Hepatocyte (in vitro differentiated cells): ENCODE results near the gene PLOD1. TPM values are rescaled to one million over a fixed set of nuclear protein-coding genes. Genes with fewer than 3 reads are reported as not detected.
"Not testable (repeated sequence)": the region's sequence is repeated elsewhere in the genome, so short reads cannot be mapped to it uniquely, and the experiment has no call there.

Experiments
- DNase-seq: peaks from one replicate; pipeline ENCODE4 v3.0.0-alpha.2; 2016; ENCODE audit warnings: low spot score
- H2AFZ ChIP-seq: fragments of 200-600 bp; sonication (generic); 2 replicates; pipeline ENCODE4 v1.6.0; 2016; ENCODE audit warnings: antibody characterized with exemption, mild to moderate bottlenecking
- H3K27ac ChIP-seq: fragments of 200-600 bp; sonication (generic); 2 replicates; pipeline ENCODE4 v1.5.1; 2016; ENCODE audit warnings: mild to moderate bottlenecking
- H3K27me3 ChIP-seq: fragments of 200-600 bp; sonication (generic); 2 replicates; pipeline ENCODE4 v1.6.1; 2016
- H3K36me3 ChIP-seq: fragments of 200-600 bp; sonication (generic); replicated peaks from 2 replicates; pipeline ENCODE4 v1.5.1; 2016; ENCODE audit warnings: low read depth; ENCODE audit not compliant: insufficient read depth
- H3K4me1 ChIP-seq: fragments of 200-600 bp; sonication (generic); 2 replicates; pipeline ENCODE4 v1.5.1; 2016; ENCODE audit warnings: mild to moderate bottlenecking, moderate library complexity; ENCODE audit not compliant: insufficient read depth
- H3K4me2 ChIP-seq: fragments of 200-600 bp; sonication (generic); 2 replicates; pipeline ENCODE4 v1.6.0; 2016
- H3K4me3 ChIP-seq: fragments of 200-600 bp; sonication (generic); 2 replicates; pipeline ENCODE4 v1.5.1; 2016; ENCODE audit warnings: mild to moderate bottlenecking
- H3K79me2 ChIP-seq: fragments of 200-600 bp; sonication (generic); 2 replicates; pipeline ENCODE4 v1.6.0; 2017; ENCODE audit warnings: mild to moderate bottlenecking
- H3K9me2 ChIP-seq: fragments of 200-600 bp; sonication (generic); replicated peaks from 2 replicates; pipeline ENCODE4 v1.6.0; 2017; ENCODE audit warnings: mild to moderate bottlenecking; ENCODE audit not compliant: insufficient read depth
- H3K9me3 ChIP-seq: fragments of 200-600 bp; sonication (generic); 2 replicates; pipeline ENCODE4 v1.5.1; 2016; ENCODE audit warnings: low read depth, mild to moderate bottlenecking
- H4K20me1 ChIP-seq: fragments of 200-600 bp; sonication (generic); 2 replicates; pipeline ENCODE4 v1.6.0; 2016; ENCODE audit warnings: mild to moderate bottlenecking; ENCODE audit not compliant: insufficient read depth, poor library complexity, severe bottlenecking
- CTCF ChIP-seq: fragments of 200-600 bp; sonication (generic); IDR thresholded peaks from 2 replicates; pipeline ENCODE4 v1.5.1; 2016; ENCODE audit warnings: antibody characterized with exemption, mild to moderate bottlenecking; ENCODE audit not compliant: poor library complexity
- EZH2 ChIP-seq: fragments of 200-600 bp; sonication (generic); IDR thresholded peaks from 2 replicates; pipeline ENCODE4 v1.6.1; 2016; ENCODE audit warnings: antibody characterized with exemption, mild to moderate bottlenecking, borderline replicate concordance
- EZH2phosphoT487 ChIP-seq: fragments of 200-600 bp; sonication (generic); IDR thresholded peaks from one replicate; pipeline ENCODE4 v1.6.1; 2018; ENCODE audit warnings: antibody characterized with exemption, mild to moderate bottlenecking, low read depth, moderate library complexity; ENCODE audit not compliant: unreplicated experiment, severe bottlenecking
- WGBS: methylation state at CpG from one replicate; pipeline ENCODE4 v1.1.6; 2016; ENCODE audit warnings: low lambda C conversion rate; ENCODE audit errors: missing lambda C conversion rate; 5-methylcytosine and 5-hydroxymethylcytosine counted together
- polyA plus RNA-seq: library from polyadenylated mRNA; unstranded; fragments of >200 nt; fragmentation: Nextera tagmentation; extraction: Ambion mirVana; gene quantifications from 2 replicates; pipeline ENCODE4 v1.2.1, GENCODE V29; 2016
- total RNA-seq: library from RNA; depleted of rRNA; stranded (reverse); fragments of >200 nt; gene quantifications from 2 replicates; pipeline ENCODE4 v1.2.3, GENCODE V29; 2014

The PLOD1 gene
- total and polyA plus RNA-seq, 2 experiments from 2014 or later = 184 to 200 TPM

DNA sequence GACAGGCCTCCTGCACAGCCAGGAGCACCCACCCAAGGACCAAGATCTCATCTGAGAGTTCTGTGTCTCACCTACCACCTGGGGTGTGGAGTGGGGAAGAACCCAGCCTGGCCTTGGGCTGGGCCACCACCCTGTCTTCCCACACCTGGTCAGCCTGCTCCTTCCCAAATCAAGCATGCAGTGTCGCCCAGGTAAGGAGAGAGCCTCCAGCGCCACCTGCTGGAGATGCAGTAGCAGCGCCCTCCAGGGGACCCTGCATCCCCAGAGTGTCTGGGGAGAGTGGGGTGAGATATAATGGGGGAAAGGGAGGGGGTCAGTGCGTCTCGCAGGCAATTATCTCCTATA is 40.6 kb upstream of the PLOD1 start:
- peak; percentile 79 for DNase-seq
- H2AFZ ChIP-seq = no peak overlapping the region
- H3K27me3 ChIP-seq = peaks cover 5% of the 10 kb centered on the region
- H3K4me2 ChIP-seq = no peak overlapping the region
- no peaks in the 10 kb centered on the region for H3K79me2 ChIP-seq
- H3K4me3 ChIP-seq = no peak overlapping the region
- H3K27ac ChIP-seq = no peak overlapping the region
- H4K20me1 ChIP-seq = no peaks in the 10 kb centered on the region
- no peaks in the 10 kb centered on the region for H3K4me1 ChIP-seq
- TF ChIP-seq CTCF (peak; percentile 85), EZH2phosphoT487 (no peak), EZH2 (no peak)
- no peaks in the 10 kb centered on the region for H3K9me3 ChIP-seq
- no peaks in the 10 kb centered on the region for H3K9me2 ChIP-seq
- no peaks in the 10 kb centered on the region for H3K36me3 ChIP-seq
- 0% methylated on average over 5 of the region's 5 CpGs for WGBS

DNA sequence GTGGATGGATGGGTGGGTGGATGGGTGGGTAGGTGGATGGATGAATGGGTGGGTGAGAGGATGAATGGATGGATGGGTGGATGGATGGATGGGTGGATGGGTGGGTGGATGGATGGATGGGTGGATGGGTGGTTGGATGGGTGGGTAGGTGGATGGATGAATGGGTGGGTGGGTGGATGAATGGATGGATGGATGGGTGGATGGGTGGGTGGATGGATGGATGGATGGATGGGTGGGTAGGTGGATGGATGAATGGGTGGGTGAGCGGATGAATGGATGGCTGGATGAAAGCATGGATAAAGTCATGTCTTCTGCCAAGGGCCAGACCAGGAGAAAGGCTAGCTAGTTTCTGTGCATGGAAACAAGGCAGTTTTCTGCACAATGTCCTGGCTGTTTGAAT is 40.0 kb upstream of the PLOD1 start:
- not testable (repeated sequence) for H4K20me1 ChIP-seq, H3K9me2 ChIP-seq, H3K36me3 ChIP-seq, DNase-seq, H2AFZ ChIP-seq, H3K4me2 ChIP-seq, H3K4me1 ChIP-seq, H3K9me3 ChIP-seq, H3K79me2 ChIP-seq, H3K4me3 ChIP-seq, H3K27ac ChIP-seq
- peaks cover 11% of the 10 kb centered on the region for H3K27me3 ChIP-seq
- no CpG with 5 or more reads among the region's 1 CpG for WGBS

DNA sequence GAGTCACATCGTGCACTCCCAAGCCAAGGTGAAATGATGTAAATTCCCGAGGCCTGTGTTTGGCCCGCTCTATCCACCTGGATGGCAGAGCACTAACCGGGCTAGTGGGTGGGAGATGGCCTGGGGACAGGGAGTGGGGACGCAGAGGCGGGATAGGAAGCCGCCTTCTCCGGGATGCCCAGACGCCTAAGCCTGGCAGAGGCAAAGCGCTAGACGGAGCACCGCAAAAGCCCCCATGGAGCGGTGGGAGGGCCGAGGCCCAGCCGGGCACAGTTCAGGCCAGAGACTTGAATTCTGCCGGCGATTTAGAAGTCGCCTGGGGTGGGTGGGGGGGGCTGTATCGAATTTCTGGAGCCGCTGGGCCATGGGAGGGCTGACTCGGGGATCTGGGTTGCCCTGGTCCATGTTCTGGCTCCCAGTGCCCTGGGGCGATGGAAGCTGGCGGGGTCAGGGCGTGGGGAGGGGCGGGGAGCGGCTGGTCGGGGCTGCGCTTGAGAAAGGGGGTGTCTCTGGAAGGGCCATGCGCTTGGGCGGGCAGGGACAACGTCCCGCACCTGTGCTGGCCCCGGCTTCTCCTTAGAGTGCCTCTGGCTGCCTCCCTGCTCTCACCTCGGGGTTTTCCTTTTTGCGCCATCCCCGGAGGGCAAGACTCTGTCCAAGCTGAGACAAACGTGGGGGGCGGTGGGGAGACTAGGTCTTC is 36.3 kb upstream of the PLOD1 start:
- Histone ChIP-seq H3K9me2 (no peaks in the 10 kb centered on the region), H3K79me2 (no peaks in the 10 kb centered on the region), H3K4me2 (no peak overlapping the region), H3K4me3 (no peak overlapping the region), H3K4me1 (no peaks in the 10 kb centered on the region), H4K20me1 (no peaks in the 10 kb centered on the region), H3K36me3 (no peaks in the 10 kb centered on the region), H3K9me3 (no peaks in the 10 kb centered on the region), H3K27me3 (peaks cover 21% of the 10 kb centered on the region), H2AFZ (no peak overlapping the region), H3K27ac (no peak overlapping the region)
- no peak for DNase-seq
- no peak for TF ChIP-seq EZH2
- TF ChIP-seq CTCF = no peak
- no peak for TF ChIP-seq EZH2phosphoT487
- 71% methylated on average over 29 of the region's 38 CpGs for WGBS

DNA sequence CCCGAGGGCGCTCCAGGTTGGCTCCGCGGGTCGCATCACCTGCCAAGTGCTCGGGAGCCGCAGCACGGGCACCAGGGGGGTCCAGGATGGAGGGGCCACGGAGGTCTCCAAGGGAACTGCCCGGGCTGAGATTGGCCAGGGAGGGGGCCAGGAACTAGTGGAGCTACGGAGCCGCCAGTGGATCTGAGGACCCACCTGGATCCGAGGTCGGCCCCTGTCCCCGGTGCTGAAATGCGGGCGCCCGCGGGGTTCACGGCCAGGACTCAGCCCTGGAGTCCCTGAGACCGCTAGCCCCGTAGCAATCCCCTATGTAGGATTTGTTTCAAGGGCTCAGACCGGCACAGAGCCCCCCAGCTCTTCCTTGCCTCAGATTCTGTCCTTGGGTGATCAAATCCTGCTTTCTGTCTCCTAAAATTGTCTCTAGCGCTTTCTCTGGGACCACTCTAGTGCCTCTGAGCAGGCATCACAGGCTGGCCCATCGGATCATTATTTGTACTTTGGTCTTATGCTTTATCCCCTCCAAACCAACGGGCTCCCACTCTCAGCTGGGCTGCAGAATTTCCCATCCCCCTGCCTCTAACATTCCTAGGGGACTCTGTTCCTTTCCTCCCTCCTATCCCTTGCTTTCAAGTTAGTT is 35.6 kb upstream of the PLOD1 start:
- H3K27ac ChIP-seq = no peak overlapping the region
- peaks cover 21% of the 10 kb centered on the region for H3K27me3 ChIP-seq
- H3K79me2 ChIP-seq = no peaks in the 10 kb centered on the region
- no peak overlapping the region for H3K4me2 ChIP-seq
- DNase-seq = peak; percentile 50
- no peaks in the 10 kb centered on the region for H4K20me1 ChIP-seq
- no peak overlapping the region for H3K4me3 ChIP-seq
- WGBS = 41% methylated on average over 26 of the region's 26 CpGs
- H3K9me2 ChIP-seq = no peaks in the 10 kb centered on the region
- no peak overlapping the region for H2AFZ ChIP-seq
- H3K36me3 ChIP-seq = no peaks in the 10 kb centered on the region
- no peaks in the 10 kb centered on the region for H3K9me3 ChIP-seq
- H3K4me1 ChIP-seq = no peaks in the 10 kb centered on the region
- TF ChIP-seq EZH2phosphoT487 = no peak
- no peak for TF ChIP-seq CTCF
- no peak for TF ChIP-seq EZH2

DNA sequence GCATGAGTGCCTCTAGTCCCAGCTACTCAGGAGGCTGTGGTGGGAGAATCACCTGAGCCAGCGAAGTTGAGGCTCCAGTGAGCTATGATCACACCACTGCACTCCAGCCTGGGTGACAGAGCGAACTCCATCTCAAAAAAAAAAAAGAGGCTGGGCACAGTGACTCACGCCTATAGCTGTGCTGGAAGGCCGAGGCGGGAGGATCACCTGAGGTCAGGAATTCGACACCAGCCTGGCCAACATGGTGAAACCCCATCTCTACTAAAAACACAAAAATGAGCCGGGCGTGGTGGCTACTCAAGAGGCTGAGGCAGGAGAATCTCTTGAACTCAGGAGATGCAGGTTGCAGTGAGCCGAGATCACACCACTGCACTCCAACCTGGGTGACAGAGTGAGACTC is 33.1 kb upstream of the PLOD1 start:
- not testable (repeated sequence) for H3K79me2 ChIP-seq, H3K4me3 ChIP-seq, H3K9me3 ChIP-seq, H3K9me2 ChIP-seq, H3K36me3 ChIP-seq, H3K27ac ChIP-seq, H2AFZ ChIP-seq, H3K4me1 ChIP-seq, H3K4me2 ChIP-seq, H4K20me1 ChIP-seq, DNase-seq
- 64% methylated on average over 9 of the region's 9 CpGs for WGBS
- peaks cover 21% of the 10 kb centered on the region for H3K27me3 ChIP-seq
